ENCODE measurements around the gene JAKMIP2.

Gene JAKMIP2

GRCh38 chr5:147673791-147674190 is 108.7 kb downstream of the JAKMIP2 start:
- DNase-seq (ENCODE audit: extremely low spot score) = no peak
- ChIA-PET POLR2A (no interaction called here), CTCF (no interaction called here)
- TF ChIP-seq, protein P1, sequence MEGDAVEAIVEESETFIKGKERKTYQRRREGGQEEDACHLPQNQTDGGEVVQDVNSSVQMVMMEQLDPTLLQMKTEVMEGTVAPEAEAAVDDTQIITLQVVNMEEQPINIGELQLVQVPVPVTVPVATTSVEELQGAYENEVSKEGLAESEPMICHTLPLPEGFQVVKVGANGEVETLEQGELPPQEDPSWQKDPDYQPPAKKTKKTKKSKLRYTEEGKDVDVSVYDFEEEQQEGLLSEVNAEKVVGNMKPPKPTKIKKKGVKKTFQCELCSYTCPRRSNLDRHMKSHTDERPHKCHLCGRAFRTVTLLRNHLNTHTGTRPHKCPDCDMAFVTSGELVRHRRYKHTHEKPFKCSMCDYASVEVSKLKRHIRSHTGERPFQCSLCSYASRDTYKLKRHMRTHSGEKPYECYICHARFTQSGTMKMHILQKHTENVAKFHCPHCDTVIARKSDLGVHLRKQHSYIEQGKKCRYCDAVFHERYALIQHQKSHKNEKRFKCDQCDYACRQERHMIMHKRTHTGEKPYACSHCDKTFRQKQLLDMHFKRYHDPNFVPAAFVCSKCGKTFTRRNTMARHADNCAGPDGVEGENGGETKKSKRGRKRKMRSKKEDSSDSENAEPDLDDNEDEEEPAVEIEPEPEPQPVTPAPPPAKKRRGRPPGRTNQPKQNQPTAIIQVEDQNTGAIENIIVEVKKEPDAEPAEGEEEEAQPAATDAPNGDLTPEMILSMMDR (IDR thresholded peaks at IDR 0.05; ENCODE audit: control extremely low read depth, extremely low read depth, low read depth, missing control alignments) = no peak

DNA sequence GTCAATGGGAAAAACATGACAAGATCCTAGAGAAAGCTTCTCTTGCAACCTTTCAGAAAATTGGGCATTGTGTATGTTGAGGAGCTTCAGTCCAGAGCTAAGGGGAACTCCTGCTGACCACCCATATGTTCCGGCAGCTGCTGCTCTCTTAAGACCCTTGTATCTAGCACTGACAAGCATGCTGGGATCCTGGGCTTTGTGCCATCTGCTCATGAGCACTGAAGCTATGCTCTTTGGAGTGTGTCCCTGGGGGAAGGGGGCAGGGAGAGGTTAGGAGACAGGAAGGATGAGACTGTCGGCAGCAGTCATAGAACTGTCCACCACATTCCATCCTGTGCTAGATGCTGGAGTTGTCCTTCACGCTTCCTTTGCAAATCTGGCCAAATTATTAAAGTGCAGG is 109.3 kb downstream of the JAKMIP2 start:
- POLR2A ChIA-PET = no interaction called here
- DNase-seq (ENCODE audit: extremely low spot score) = no peak
- CTCF ChIA-PET = no interaction called here
- TF ChIP-seq, protein P1 (IDR thresholded peaks at IDR 0.05; ENCODE audit: control extremely low read depth, extremely low read depth, low read depth, missing control alignments) = no peak

GRCh38 chr5:147671365-147671764 is 111.2 kb downstream of the JAKMIP2 start:
- ChIA-PET POLR2A (no interaction called here), CTCF (interaction anchor here (0.7 to 2.0 kb wide), 3 partner anchors 17 to 186 kb away, joined by 3 to 9 read pairs (median 3); no protein-coding TSS in a partner anchor)
- TF ChIP-seq, protein P1 (IDR thresholded peaks at IDR 0.05; ENCODE audit: control extremely low read depth, extremely low read depth, low read depth, missing control alignments) = no peak
- DNase-seq (ENCODE audit: extremely low spot score) = no peak

- ChIA-PET POLR2A (no interaction called here), CTCF (interaction anchor here (0.7 to 2.0 kb wide), 4 partner anchors 9 to 187 kb away, joined by 3 to 9 read pairs (median 3); no protein-coding TSS in a partner anchor)
- no peak for DNase-seq (ENCODE audit: extremely low spot score)
Measured at GRCh38 chr5:147670815-147671214, 111.7 kb downstream of the JAKMIP2 start.

DNA sequence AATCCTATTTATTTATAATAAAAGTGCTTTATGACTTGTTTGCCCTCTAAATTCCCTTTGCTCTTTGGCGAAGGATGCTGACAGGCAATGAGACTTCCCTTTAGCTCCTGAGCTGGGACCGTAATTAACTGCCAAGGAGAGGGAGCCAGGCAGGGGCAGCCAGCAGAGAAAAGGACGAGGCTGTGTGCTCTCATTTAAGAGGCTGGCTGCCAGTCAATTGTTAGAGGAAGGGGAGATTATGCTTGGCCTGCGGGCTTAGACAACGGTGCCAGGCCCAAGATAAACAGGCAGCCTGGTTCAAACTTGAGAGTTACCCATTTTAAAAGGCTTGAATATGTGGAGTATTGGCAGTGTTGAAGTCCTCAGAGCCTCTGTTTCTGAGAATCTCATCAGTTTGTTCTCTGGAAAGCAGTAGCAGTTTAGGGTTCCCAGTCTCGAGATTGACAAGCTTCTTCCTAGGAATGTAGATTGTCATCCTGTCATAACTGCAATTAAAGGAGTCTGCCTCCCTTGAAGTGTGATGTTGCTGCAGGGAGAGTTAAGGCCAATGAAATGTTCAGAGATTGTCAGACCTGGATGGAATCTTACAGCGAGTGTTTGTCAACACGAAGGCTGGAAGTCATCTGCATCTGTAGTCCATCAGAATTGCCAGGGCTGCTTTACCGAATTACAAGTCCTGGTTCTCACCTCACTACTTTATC is 113.2 kb downstream of the JAKMIP2 start:
- CTCF ChIA-PET = interaction anchor here (1.3 to 1.6 kb wide), 2 partner anchors 17 to 78 kb away, joined by 3 to 4 read pairs; no protein-coding TSS in a partner anchor

More at GRCh38 chr5:147670815-147671214, 111.7 kb downstream of the JAKMIP2 start:
- TF ChIP-seq, protein P1 (IDR thresholded peaks at IDR 0.05; ENCODE audit: control extremely low read depth, extremely low read depth, low read depth, missing control alignments) = no peak

GRCh38 chr5:147668385-147668784 is 114.1 kb downstream of the JAKMIP2 start:
- ChIA-PET POLR2A (no interaction called here), CTCF (interaction anchor here (1.3 to 1.6 kb wide), 2 partner anchors 16 to 78 kb away, joined by 3 to 4 read pairs; no protein-coding TSS in a partner anchor)
- TF ChIP-seq, protein P1 (IDR thresholded peaks at IDR 0.05; ENCODE audit: control extremely low read depth, extremely low read depth, low read depth, missing control alignments) = no peak
- DNase-seq (ENCODE audit: extremely low spot score) = no peak

More for the DNA sequence above, 113.2 kb downstream of the JAKMIP2 start:
- POLR2A ChIA-PET = no interaction called here
- no peak for DNase-seq (ENCODE audit: extremely low spot score)
- TF ChIP-seq, protein P1 (IDR thresholded peaks at IDR 0.05; ENCODE audit: control extremely low read depth, extremely low read depth, low read depth, missing control alignments) = no peak

All from GM10248 (cell line).